Brain microvascular endothelial cell (primary cell): ENCODE measurements around the gene TUBA3D.
"Not testable (repeated sequence)": the region's sequence is repeated elsewhere in the genome, so short reads cannot be mapped to it uniquely, and the experiment has no call there.

Experiments
- DNase-seq: peaks from one replicate; pipeline ENCODE4 v3.0.0-alpha.2; 2020
- H3K27ac ChIP-seq: fragments of 250-450 bp; sonication (Bioruptor Pico); 2 replicates; pipeline ENCODE4 v1.5.1; 2020; ENCODE audit warnings: mild to moderate bottlenecking, moderate library complexity
- H3K27me3 ChIP-seq: fragments of 250-450 bp; sonication (Bioruptor Pico); replicated peaks from 2 replicates; pipeline ENCODE4 v1.5.1; 2020; ENCODE audit warnings: mild to moderate bottlenecking
- H3K36me3 ChIP-seq: fragments of 250-450 bp; sonication (Bioruptor Pico); replicated peaks from 2 replicates; pipeline ENCODE4 v1.5.1; 2020; ENCODE audit warnings: mild to moderate bottlenecking
- H3K4me3 ChIP-seq: 2 replicates; pipeline ENCODE4 v1.5.1; 2011; ENCODE audit warnings: low read depth, mild to moderate bottlenecking, control low read depth, low read length, moderate library complexity
- in situ Hi-C: cut with HindIII; loops from 2 replicates; pipeline ENCODE4 v1.10.0; 2017; ENCODE audit warnings: low sequenced_read_pairs, low pct_ligation_motif_present
- TF ChIP-seq, protein P1 (sequence below): IDR thresholded peaks from 2 replicates; pipeline ENCODE4 v1.5.1; 2011; ENCODE audit warnings: low read depth, mild to moderate bottlenecking, moderate library complexity, low read length, control low read depth, inconsistent platforms; ENCODE audit errors: missing control alignments

TUBA3D gene

DNA sequence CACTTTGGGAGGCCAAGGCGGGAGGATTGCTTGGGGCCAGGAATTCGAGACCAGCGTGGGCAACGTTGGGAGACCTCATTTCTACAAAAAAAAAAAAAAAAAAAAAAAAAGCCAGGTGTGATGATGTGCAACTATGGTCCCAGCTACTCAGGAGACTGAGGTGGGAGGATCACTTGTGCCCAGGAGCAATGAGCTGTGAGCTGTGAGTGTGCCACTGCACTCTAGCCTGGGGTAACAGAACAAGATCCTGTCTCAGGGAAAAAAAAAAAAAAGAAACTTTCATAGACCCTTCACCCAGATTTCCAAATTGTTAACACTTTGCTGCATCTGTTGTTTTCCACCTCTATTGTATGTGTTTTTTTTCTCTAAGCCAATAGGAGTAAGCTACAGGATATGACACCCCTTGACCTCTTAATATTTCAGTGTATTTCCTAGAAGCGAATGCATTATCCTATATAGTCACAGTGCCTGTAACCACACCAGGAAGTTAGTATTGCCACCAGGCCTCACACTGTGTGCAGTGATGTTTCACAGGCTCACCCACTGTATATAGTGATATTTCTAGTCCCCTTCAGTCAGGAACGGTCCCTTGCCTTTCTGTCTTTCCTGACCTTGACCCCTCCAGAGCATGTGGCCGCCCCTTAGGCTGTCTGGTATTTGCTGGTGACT, 28.3 kb downstream of the TUBA3D start:
- H3K36me3 ChIP-seq, in situ Hi-C loops, DNase-seq: not testable (repeated sequence)

DNA sequence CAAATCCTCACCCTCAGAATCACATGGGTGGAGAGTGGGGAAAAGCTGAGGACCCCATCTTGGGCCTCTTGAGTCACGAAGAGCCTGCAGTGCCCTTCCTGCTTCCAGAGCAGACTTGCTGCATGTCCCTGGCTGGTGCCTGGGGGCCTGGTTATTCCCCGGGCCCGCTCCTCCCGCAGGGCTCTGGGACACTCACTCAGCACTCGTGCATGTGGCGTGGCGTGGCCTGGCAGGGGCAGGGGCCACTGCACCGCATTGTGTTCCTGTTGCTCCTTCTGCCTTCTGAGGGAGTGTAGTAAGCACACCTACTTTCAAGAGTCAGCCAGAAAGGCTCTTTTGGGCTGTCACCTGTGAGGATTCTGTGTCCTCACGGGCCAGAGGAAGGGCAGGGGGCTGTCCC, 33.7 kb downstream of the TUBA3D start:
- peaks cover 4% of the 10 kb centered on the region for H3K36me3 ChIP-seq
- no peak for DNase-seq
- H3K27ac ChIP-seq = no peak overlapping the region

More for the DNA sequence above, 28.3 kb downstream of the TUBA3D start:
- not testable (repeated sequence) for H3K4me3 ChIP-seq, H3K27me3 ChIP-seq, H3K27ac ChIP-seq

GRCh38 chr2:131511291-131511968, 35.5 kb downstream of the TUBA3D start:
- in situ Hi-C loops, H3K36me3 ChIP-seq: not testable (repeated sequence)

More for the DNA sequence above, 33.7 kb downstream of the TUBA3D start:
- no peaks in the 10 kb centered on the region for H3K27me3 ChIP-seq
- no peak overlapping the region for H3K4me3 ChIP-seq
- TF ChIP-seq, protein P1, sequence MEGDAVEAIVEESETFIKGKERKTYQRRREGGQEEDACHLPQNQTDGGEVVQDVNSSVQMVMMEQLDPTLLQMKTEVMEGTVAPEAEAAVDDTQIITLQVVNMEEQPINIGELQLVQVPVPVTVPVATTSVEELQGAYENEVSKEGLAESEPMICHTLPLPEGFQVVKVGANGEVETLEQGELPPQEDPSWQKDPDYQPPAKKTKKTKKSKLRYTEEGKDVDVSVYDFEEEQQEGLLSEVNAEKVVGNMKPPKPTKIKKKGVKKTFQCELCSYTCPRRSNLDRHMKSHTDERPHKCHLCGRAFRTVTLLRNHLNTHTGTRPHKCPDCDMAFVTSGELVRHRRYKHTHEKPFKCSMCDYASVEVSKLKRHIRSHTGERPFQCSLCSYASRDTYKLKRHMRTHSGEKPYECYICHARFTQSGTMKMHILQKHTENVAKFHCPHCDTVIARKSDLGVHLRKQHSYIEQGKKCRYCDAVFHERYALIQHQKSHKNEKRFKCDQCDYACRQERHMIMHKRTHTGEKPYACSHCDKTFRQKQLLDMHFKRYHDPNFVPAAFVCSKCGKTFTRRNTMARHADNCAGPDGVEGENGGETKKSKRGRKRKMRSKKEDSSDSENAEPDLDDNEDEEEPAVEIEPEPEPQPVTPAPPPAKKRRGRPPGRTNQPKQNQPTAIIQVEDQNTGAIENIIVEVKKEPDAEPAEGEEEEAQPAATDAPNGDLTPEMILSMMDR = no peak
- in situ Hi-C loops = no loop called here

GRCh38 chr2:131511969-131512870, 36.3 kb downstream of the TUBA3D start:
- H3K4me3 ChIP-seq, DNase-seq, in situ Hi-C loops, H3K36me3 ChIP-seq, H3K27ac ChIP-seq, H3K27me3 ChIP-seq: not testable (repeated sequence)

More at GRCh38 chr2:131511291-131511968, 35.5 kb downstream of the TUBA3D start:
- H3K4me3 ChIP-seq, H3K27ac ChIP-seq, H3K27me3 ChIP-seq: not testable (repeated sequence)
- peak; percentile 40 for DNase-seq
- TF ChIP-seq, protein P1 = peak; percentile 39

- DNase-seq, H3K4me3 ChIP-seq, in situ Hi-C loops, H3K27ac ChIP-seq, H3K27me3 ChIP-seq, H3K36me3 ChIP-seq: not testable (repeated sequence)
Observed at GRCh38 chr2:131514408-131515166, 38.7 kb downstream of the TUBA3D start.

DNA sequence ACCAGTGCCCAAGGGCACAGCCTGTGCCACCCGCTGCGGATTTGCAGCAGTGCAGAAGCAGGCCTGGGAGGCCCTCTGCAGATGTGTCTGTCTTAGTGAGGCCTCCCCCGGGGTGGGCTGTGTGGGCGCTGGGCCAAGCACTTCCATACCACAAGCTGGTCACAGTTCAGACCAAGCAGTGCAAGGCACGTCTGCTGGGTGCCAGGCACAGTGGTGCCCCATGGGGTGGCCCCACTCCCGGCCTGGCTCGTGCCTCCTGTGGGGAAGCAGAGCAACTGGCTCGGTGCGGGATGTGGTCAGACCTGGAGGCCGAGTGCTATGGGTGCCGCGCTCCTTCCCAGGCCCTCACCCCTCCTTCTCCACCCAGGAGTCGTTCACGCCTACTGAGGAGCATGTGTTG, 39.3 kb downstream of the TUBA3D start:
- H3K27ac ChIP-seq, H3K36me3 ChIP-seq, H3K4me3 ChIP-seq, H3K27me3 ChIP-seq, in situ Hi-C loops, DNase-seq: not testable (repeated sequence)

GRCh38 chr2:131516011-131516410, 40.1 kb downstream of the TUBA3D start:
- TF ChIP-seq, protein P1 = no peak
- Histone ChIP-seq H3K36me3 (no peaks in the 10 kb centered on the region), H3K27ac (no peak overlapping the region), H3K27me3 (no peaks in the 10 kb centered on the region), H3K4me3 (no peak overlapping the region)
- DNase-seq = no peak
- in situ Hi-C loops = no loop called here
